ENCODE measurements around the gene GCC2.
"Not testable (repeated sequence)": the region's sequence is repeated elsewhere in the genome, so short reads cannot be mapped to it uniquely, and the experiment has no call there.

The GCC2 gene

DNA sequence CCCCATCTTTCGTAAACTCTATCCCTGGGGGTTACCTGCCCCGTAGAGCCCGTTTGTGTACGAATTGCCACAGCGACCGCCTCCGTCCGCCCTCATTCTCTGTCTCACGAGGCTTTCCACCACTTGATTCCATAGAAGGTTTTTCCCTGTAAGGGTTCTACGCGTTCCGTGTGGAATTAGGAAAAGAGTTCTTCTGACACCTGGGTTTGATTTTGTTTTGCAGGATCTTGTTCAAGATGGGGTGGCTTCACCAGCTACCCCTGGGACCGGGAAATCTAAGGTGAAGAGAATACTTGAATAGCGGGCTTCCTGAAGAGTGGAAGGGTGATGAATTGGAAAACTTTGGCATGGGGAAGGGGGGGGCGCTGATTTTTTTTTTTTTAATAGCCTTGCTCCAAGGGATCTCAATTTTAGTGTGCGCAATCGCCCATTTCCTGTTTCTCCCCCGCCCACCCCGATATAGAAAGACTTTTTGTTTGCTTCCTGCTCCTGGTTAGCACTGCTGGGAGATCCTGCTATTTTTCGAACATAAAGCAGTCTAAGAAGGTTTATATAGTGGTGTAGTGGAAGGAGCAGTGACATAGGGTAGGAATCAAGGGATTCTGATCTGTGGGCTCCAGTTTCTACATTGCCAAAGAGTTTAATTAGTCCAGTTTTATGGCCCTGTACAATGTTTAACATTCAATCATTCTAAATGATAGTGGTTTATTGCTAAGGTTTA is 564 bp downstream of the GCC2 start:
- TF ChIP-seq FOXP2 (optimal IDR thresholded peaks at IDR 0.05; ENCODE audit: control extremely low read depth, extremely low read length, insufficient read depth) (no peak), POLR2AphosphoS5 (IDR thresholded peaks at IDR 0.05; ENCODE audit: borderline replicate concordance, low read depth, low read length) (no peak), EZH2 (IDR thresholded peaks at IDR 0.05) (no peak)
- H3K4me3 ChIP-seq = peak overlapping the region; percentile 99
- H3K9ac ChIP-seq (ENCODE audit: insufficient read length) = peak overlapping the region; percentile 87
- DNase-seq (ENCODE audit: low read depth, low spot score) = no peak
- peaks cover 24% of the 10 kb centered on the region for H3K36me3 ChIP-seq (ENCODE audit: insufficient read depth, low read length)
- peak overlapping the region; percentile 68; the same call in 1 of the 2 replicates for H3K27ac ChIP-seq
- no peaks in the 10 kb centered on the region for H3K9me3 ChIP-seq (ENCODE audit: low read depth, low read length)

DNA sequence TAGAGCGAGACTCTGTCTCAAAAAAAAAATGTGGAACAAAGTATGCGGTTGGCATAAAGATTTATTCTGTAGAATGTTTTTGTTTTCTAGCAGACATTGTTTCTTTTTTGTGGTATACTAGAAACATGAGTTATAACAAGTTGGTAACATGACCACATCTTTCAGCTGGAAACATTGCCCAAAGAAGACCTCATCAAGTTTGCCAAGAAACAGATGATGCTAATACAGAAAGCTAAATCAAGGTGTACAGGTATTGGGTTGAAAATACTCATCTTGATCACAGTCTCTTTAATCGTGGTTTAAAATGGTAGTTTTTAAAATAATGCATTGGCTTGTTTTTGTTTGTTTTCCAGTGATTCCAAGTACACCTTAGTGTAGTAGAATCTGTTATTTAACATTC is 1.9 kb downstream of the GCC2 start:
- H3K4me3 ChIP-seq = no peak overlapping the region
- H3K36me3 ChIP-seq (ENCODE audit: insufficient read depth, low read length) = peaks cover 37% of the 10 kb centered on the region
- no peaks in the 10 kb centered on the region for H3K9me3 ChIP-seq (ENCODE audit: low read depth, low read length)
- TF ChIP-seq EZH2 (IDR thresholded peaks at IDR 0.05) (no peak), POLR2AphosphoS5 (IDR thresholded peaks at IDR 0.05; ENCODE audit: borderline replicate concordance, low read depth, low read length) (no peak), FOXP2 (optimal IDR thresholded peaks at IDR 0.05; ENCODE audit: control extremely low read depth, extremely low read length, insufficient read depth) (no peak)
- no peak for DNase-seq (ENCODE audit: low read depth, low spot score)
- H3K9ac ChIP-seq (ENCODE audit: insufficient read length) = no peak overlapping the region
- H3K27ac ChIP-seq = no peak overlapping the region

DNA sequence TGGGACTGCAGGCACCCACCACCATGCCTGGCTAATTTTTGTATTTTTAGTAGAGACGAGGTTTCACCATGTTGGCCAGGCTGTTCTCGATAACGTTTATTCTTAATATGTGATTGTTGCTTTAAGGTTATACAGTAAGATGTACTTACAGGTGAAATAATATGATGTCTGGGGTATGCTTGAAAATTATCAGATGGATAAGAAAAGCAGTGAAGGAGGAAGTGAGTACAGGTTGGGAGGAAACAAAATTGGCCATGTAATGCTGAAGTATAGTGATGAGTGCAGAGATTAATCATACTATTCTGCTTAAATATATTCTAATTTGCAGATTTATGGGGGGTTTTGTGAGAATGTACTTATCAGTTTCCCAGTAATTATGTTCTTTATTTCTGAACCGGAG is 3.0 kb downstream of the GCC2 start:
- no peak overlapping the region for H3K9ac ChIP-seq (ENCODE audit: insufficient read length)
- no peaks in the 10 kb centered on the region for H3K9me3 ChIP-seq (ENCODE audit: low read depth, low read length)
- peaks cover 47% of the 10 kb centered on the region for H3K36me3 ChIP-seq (ENCODE audit: insufficient read depth, low read length)
- no peak overlapping the region for H3K4me3 ChIP-seq
- no peak overlapping the region for H3K27ac ChIP-seq
- DNase-seq (ENCODE audit: low read depth, low spot score) = no peak
- TF ChIP-seq FOXP2 (optimal IDR thresholded peaks at IDR 0.05; ENCODE audit: control extremely low read depth, extremely low read length, insufficient read depth) = no peak
- no peak for TF ChIP-seq POLR2AphosphoS5 (IDR thresholded peaks at IDR 0.05; ENCODE audit: borderline replicate concordance, low read depth, low read length)
- TF ChIP-seq EZH2 (IDR thresholded peaks at IDR 0.05) = no peak

DNA sequence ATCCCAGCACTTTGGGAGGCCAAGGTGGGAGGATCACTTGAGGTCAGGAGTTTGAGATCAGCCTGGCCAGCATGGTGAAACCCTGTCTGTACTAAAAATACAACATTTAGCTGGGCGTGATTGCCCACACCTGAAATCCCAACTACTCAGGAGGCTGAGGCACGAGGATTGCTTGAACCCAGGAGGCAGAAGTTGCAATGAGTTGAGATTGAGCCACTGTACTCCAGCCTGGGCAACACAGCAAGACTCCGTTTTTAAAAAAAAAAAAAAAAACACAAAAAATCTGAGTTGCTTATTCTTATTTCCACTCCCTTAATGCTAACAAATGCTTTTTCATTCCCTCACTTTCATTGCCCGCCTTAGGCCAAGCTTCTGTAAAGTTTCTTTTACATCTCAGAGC is 4.5 kb downstream of the GCC2 start:
- not testable (repeated sequence) for H3K4me3 ChIP-seq; H3K9ac ChIP-seq (ENCODE audit: insufficient read length); H3K9me3 ChIP-seq (ENCODE audit: low read depth, low read length); DNase-seq (ENCODE audit: low read depth, low spot score); H3K27ac ChIP-seq
- peaks cover 61% of the 10 kb centered on the region for H3K36me3 ChIP-seq (ENCODE audit: insufficient read depth, low read length)

DNA sequence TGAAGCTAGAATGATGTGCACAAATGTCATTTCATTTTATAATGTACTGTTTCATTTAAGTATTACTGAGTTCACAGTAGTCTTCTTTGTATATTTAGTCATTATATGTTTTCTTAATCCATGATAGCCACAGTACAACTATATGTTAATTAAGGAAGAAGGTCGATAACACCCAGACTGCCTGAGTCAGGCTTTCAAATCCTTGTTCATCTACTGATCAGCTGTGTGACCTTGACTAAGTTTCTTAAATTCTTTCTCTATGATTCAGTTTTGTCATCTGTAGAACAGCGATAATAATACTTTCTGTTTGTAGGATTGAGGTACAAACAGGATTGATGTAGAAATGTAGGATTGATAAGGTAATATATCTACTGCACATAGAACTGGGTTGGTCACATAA is 5.4 kb downstream of the GCC2 start:
- no peak overlapping the region for H3K27ac ChIP-seq
- DNase-seq (ENCODE audit: low read depth, low spot score) = no peak
- no peak overlapping the region for H3K9ac ChIP-seq (ENCODE audit: insufficient read length)
- no peak for TF ChIP-seq POLR2AphosphoS5 (IDR thresholded peaks at IDR 0.05; ENCODE audit: borderline replicate concordance, low read depth, low read length)
- H3K36me3 ChIP-seq (ENCODE audit: insufficient read depth, low read length) = peaks cover 69% of the 10 kb centered on the region
- peaks cover 7% of the 10 kb centered on the region; the same call in 1 of the 2 replicates for H3K9me3 ChIP-seq (ENCODE audit: low read depth, low read length)
- no peak overlapping the region for H3K4me3 ChIP-seq

DNA sequence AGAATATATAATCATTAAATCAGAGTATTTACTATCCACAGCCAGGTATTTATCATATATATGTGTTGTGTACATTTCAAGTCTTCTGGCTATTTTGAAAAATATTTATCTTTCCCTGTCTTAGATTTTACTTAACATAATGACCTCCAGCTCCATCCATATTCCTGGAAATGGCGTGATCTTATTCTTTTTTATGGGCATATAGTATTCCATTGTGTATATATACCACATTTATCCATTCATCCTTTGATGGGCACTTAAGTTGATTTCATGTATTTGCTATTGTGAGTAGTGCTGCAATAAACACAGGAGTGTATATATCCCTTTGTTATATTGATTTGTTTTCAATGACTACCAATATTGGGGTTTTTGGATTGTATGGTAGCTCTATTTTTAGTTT is 6.6 kb downstream of the GCC2 start:
- H3K27ac ChIP-seq = no peak overlapping the region
- H3K36me3 ChIP-seq (ENCODE audit: insufficient read depth, low read length) = peaks cover 75% of the 10 kb centered on the region
- H3K9ac ChIP-seq (ENCODE audit: insufficient read length) = no peak overlapping the region
- DNase-seq (ENCODE audit: low read depth, low spot score) = no peak
- no peak overlapping the region for H3K4me3 ChIP-seq
- H3K9me3 ChIP-seq (ENCODE audit: low read depth, low read length) = peaks cover 7% of the 10 kb centered on the region; the same call in 1 of the 2 replicates
- TF ChIP-seq POLR2AphosphoS5 (IDR thresholded peaks at IDR 0.05; ENCODE audit: borderline replicate concordance, low read depth, low read length) (no peak), EZH2 (IDR thresholded peaks at IDR 0.05) (no peak)

DNA sequence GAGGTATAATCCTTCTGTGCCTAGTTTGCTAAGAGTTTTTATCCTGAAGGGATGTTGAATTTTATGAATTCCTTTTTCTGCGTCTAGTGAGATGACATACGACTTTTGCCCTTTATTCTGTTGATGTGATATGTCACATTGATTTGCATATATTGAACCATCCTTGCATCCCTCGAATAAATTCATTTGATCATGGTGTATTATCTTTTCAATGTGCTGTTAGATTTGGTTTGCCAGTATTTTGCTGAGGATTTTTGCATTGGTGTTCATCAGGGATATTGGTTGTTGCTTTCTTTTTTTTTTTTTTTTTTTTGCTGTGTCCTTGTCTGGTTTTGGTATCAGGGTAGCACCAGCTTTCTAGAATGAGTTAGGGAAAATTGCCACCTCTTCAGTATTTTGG is 9.1 kb downstream of the GCC2 start:
- H3K36me3 ChIP-seq (ENCODE audit: insufficient read depth, low read length) = peaks cover 78% of the 10 kb centered on the region
- H3K27ac ChIP-seq = no peak overlapping the region
- H3K9me3 ChIP-seq (ENCODE audit: low read depth, low read length) = peaks cover 7% of the 10 kb centered on the region; the same call in 1 of the 2 replicates
- no peak overlapping the region for H3K9ac ChIP-seq (ENCODE audit: insufficient read length)
- DNase-seq (ENCODE audit: low read depth, low spot score) = no peak
- TF ChIP-seq POLR2AphosphoS5 (IDR thresholded peaks at IDR 0.05; ENCODE audit: borderline replicate concordance, low read depth, low read length) (no peak), EZH2 (IDR thresholded peaks at IDR 0.05) (no peak), FOXP2 (optimal IDR thresholded peaks at IDR 0.05; ENCODE audit: control extremely low read depth, extremely low read length, insufficient read depth) (no peak)
- H3K4me3 ChIP-seq = no peak overlapping the region

DNA sequence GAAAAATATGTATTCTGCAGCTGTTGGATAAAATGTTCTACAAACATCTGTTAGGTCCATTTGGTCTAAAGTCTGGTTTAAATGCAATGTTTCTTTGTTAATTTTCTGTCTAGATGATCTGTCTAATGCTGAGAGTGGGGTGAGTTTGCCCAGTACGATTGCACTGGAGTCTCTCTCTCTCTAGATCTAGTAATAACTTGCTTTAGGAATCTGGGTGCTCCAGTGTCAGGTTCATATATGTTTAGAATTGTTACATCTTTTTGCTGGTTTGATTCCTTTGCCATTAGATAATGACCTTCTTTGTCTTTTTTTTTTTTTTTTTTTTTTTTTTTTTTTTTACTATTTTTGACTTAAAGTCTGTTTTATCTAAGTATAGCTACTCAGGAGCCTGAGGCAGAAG is 10.4 kb downstream of the GCC2 start:
- DNase-seq (ENCODE audit: low read depth, low spot score) = no peak
- no peak overlapping the region for H3K9ac ChIP-seq (ENCODE audit: insufficient read length)
- TF ChIP-seq EZH2 (IDR thresholded peaks at IDR 0.05) (no peak), POLR2AphosphoS5 (IDR thresholded peaks at IDR 0.05; ENCODE audit: borderline replicate concordance, low read depth, low read length) (no peak), FOXP2 (optimal IDR thresholded peaks at IDR 0.05; ENCODE audit: control extremely low read depth, extremely low read length, insufficient read depth) (no peak)
- peaks cover 7% of the 10 kb centered on the region; the same call in 1 of the 2 replicates for H3K9me3 ChIP-seq (ENCODE audit: low read depth, low read length)
- H3K4me3 ChIP-seq = no peak overlapping the region
- H3K36me3 ChIP-seq (ENCODE audit: insufficient read depth, low read length) = peaks cover 80% of the 10 kb centered on the region
- no peak overlapping the region for H3K27ac ChIP-seq

DNA sequence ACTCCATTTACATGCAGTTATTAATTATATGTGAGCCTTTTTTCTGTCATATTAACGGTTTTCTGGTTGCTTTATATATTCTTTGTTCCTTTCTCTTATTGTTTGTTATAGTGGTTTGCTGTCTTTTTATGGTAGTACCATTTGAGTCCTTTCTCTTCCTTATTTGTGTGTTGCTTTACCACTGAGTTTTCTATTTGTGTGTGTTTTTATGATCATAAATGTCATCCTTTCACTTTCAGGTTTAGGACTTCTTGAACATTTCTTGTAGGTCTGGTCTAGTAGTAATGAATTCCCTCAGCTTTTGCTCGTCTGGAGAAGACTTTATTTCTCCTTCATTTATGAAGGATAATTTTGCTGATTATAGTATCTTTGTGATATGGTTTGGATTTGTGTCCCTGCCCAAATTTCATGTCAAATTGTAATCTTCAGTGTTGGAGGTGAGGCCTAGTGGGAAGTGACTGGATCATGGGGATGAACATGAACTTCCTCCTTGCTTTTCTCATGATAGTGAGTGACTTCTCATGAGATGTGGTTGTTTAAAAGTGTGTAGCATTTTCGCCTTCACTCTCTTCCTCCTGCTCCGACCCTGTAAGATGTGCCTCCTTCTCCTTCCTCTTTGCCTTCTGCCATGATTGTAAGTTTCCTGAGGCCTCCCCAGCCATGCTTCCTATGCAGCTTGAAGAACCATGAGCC is 11.5 kb downstream of the GCC2 start:
- DNase-seq (ENCODE audit: low read depth, low spot score) = no peak
- Histone ChIP-seq H3K27ac (no peak overlapping the region), H3K9ac (ENCODE audit: insufficient read length) (no peak overlapping the region), H3K9me3 (ENCODE audit: low read depth, low read length) (peaks cover 7% of the 10 kb centered on the region; the same call in 1 of the 2 replicates), H3K36me3 (ENCODE audit: insufficient read depth, low read length) (peaks cover 74% of the 10 kb centered on the region), H3K4me3 (no peak overlapping the region)
- TF ChIP-seq FOXP2 (optimal IDR thresholded peaks at IDR 0.05; ENCODE audit: control extremely low read depth, extremely low read length, insufficient read depth) (no peak), EZH2 (IDR thresholded peaks at IDR 0.05) (no peak)

All from SK-N-MC (cell line).